ENCODE results near the gene TBCK. TPM values are rescaled to one million over a fixed set of nuclear protein-coding genes. Genes with fewer than 3 reads are reported as not detected.

TBCK gene
- total and polyA plus RNA-seq, 2 experiments from 2014 or later, result 13.9 to 28.9 TPM

- no peak for TF ChIP-seq STAT1 (IDR thresholded peaks at IDR 0.05; ENCODE audit: unreplicated experiment)
- no peak for TF ChIP-seq CTCF (conservative IDR thresholded peaks at IDR 0.05; ENCODE audit: low read depth in 2 of 2)
- TF ChIP-seq ETS1 (IDR thresholded peaks at IDR 0.05), result no peak
- no peak for TF ChIP-seq CREB1 (CRISPR knock-in tag; IDR thresholded peaks at IDR 0.05; ENCODE audit: low read depth)
- TF ChIP-seq ZNF114 (CRISPR knock-in tag; IDR thresholded peaks at IDR 0.05), result no peak
These were observed 277.1 kb downstream of the TBCK start (continued) for GRCh38 chr4:106038908-106039307.

GRCh38 chr4:106038012-106038411 is 278.0 kb downstream of the TBCK start:
- no peaks in the 10 kb centered on the region for H3K9me2 ChIP-seq (ENCODE audit: insufficient read depth)
- H3K27me3 ChIP-seq (ENCODE audit: insufficient read depth), result no peaks in the 10 kb centered on the region
- no peaks in the 10 kb centered on the region for H4K20me1 ChIP-seq (replicated peaks; ENCODE audit: insufficient read depth)
- H3K79me2 ChIP-seq (replicated peaks; ENCODE audit: insufficient read depth), result no peaks in the 10 kb centered on the region
- H3K4me3 ChIP-seq, result no peak overlapping the region
- Mint-ChIP-seq H3K36me3 (ENCODE audit: low read depth) (no peaks in the 10 kb centered on the region), H3K4me3 (no peak overlapping the region), H3K4me1 (peaks cover 22% of the 10 kb centered on the region), H3K9me3 (no peaks in the 10 kb centered on the region), H3K27ac (no peak overlapping the region), H3K27me3 (ENCODE audit: insufficient read depth, low read depth, poor library complexity) (no peaks in the 10 kb centered on the region)
- no peak overlapping the region for H3K4me2 ChIP-seq
- no peak overlapping the region for H3K27ac ChIP-seq (ENCODE audit: low read depth)
- no peak for DNase-seq (ENCODE audit: low spot score)
- H3K4me1 ChIP-seq (ENCODE audit: insufficient read depth), result no peaks in the 10 kb centered on the region
- no peaks in the 10 kb centered on the region for H3F3A ChIP-seq (replicated peaks; ENCODE audit: low read depth)
- no peaks in the 10 kb centered on the region for H3K36me3 ChIP-seq (ENCODE audit: insufficient read depth)
- no peak for ATAC-seq
- H2AFZ ChIP-seq, result no peak overlapping the region
- TF ChIP-seq JUNB (IDR thresholded peaks at IDR 0.05; ENCODE audit: unreplicated experiment) (no peak), CTCF (conservative IDR thresholded peaks at IDR 0.05; ENCODE audit: low read depth in 2 of 2) (no peak), EZH2 (IDR thresholded peaks at IDR 0.05; ENCODE audit: low read depth, unreplicated experiment) (no peak), NANOG (IDR thresholded peaks at IDR 0.05; ENCODE audit: borderline replicate concordance) (no peak), ZNF331 (CRISPR knock-in tag; IDR thresholded peaks at IDR 0.05; ENCODE audit: low read depth) (no peak), REST (IDR thresholded peaks at IDR 0.05; ENCODE audit: unreplicated experiment) (no peak), EZH2phosphoT487 (IDR thresholded peaks at IDR 0.05; ENCODE audit: unreplicated experiment) (no peak), STAT1 (IDR thresholded peaks at IDR 0.05; ENCODE audit: unreplicated experiment) (no peak), POLR2AphosphoS5 (IDR thresholded peaks at IDR 0.05; ENCODE audit: low read depth) (no peak), ZNF114 (CRISPR knock-in tag; IDR thresholded peaks at IDR 0.05) (no peak), ETS1 (IDR thresholded peaks at IDR 0.05) (no peak)

All from GM23338 (cell line).